ENCODE measurements around the gene ANKRD33B. TPM values are rescaled to one million over a fixed set of nuclear protein-coding genes. Genes with fewer than 3 reads are reported as not detected.

ANKRD33B gene
- polyA plus RNA-seq, 3 donors: 0.05 TPM; not detected in 2

DNA sequence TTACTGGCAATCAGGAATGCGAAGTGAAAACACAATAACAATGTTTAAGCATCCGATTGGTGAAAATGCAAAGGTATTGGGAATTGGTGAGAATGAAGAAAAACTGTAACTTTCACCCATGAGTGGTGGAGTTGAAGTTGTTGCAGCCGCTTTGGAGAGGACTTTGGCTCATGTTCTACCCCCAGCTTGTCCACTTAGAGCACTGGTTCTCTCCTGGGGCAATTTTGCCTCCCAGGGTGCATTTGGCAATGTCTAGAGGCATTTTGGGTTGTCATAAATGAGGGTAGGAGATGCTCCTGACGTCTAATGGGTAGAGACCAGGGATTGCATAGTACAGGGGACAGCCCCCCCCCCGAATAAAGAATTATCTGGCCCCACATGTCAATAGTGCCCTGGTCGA lies 46.2 kb downstream of the ANKRD33B start:
- peaks cover 0 to 4% (median 0%) of the 10 kb centered on the region in 7 donors for H3K9me3 Mint-ChIP-seq
- H4K20me1 ChIP-seq (ENCODE audit: insufficient read depth, low read length): no peaks in the 10 kb centered on the region
- H3K4me1 ChIP-seq (ENCODE audit: control insufficient read depth in 1 of 2, insufficient read depth in 2 of 2, low read length in 2 of 2): peaks cover 21 to 25% of the 10 kb centered on the region in 2 donors
- H3K36me3 ChIP-seq (replicated peaks in 1 of 2; ENCODE audit: control insufficient read depth in 1 of 2, insufficient read depth in 2 of 2, low read length in 2 of 2): no peaks in the 10 kb centered on the region
- H3K4me3 Mint-ChIP-seq: no peak overlapping the region
- no peak for DNase-seq
- H3K27ac ChIP-seq (ENCODE audit: low read depth in 1 of 2, low read length in 2 of 2): no peak overlapping the region
- H3K4me2 ChIP-seq (replicated peaks; ENCODE audit: extremely low read depth, low read length, poor library complexity, severe bottlenecking): no peak overlapping the region
- 82% methylated on average over 3 of the region's 6 CpGs for WGBS (ENCODE audit: insufficient coverage)
- intact Hi-C loops (cut with micrococcal nuclease): no loop called here
- peaks cover 0 to 2% (median 2%) of the 10 kb centered on the region in 3 donors for H3K27me3 Mint-ChIP-seq (ENCODE audit: low read depth in 3 of 3)
- H3K4me3 ChIP-seq (replicated peaks in 1 of 3; ENCODE audit: low read depth in 2 of 3, low read length in 3 of 3): no peak overlapping the region
- H3K27me3 ChIP-seq (ENCODE audit: control insufficient read depth in 2 of 2, insufficient read depth in 2 of 2, low read length in 2 of 2): no peaks in the 10 kb centered on the region
- no peak overlapping the region for H2AFZ ChIP-seq (ENCODE audit: insufficient read depth, low read depth, low read length, poor library complexity, severe bottlenecking)
- H3K9me3 ChIP-seq (replicated peaks in 1 of 2; ENCODE audit: control insufficient read depth in 1 of 2, insufficient read depth in 1 of 2, low read length in 2 of 2): no peaks in the 10 kb centered on the region
- H3K4me1 Mint-ChIP-seq: peaks cover 28% of the 10 kb centered on the region
- H3K36me3 Mint-ChIP-seq: peaks cover 0 to 4% of the 10 kb centered on the region in 2 donors
- H3K79me2 ChIP-seq (ENCODE audit: insufficient read depth, low read length): peaks cover 10% of the 10 kb centered on the region
- TF ChIP-seq, protein P1, sequence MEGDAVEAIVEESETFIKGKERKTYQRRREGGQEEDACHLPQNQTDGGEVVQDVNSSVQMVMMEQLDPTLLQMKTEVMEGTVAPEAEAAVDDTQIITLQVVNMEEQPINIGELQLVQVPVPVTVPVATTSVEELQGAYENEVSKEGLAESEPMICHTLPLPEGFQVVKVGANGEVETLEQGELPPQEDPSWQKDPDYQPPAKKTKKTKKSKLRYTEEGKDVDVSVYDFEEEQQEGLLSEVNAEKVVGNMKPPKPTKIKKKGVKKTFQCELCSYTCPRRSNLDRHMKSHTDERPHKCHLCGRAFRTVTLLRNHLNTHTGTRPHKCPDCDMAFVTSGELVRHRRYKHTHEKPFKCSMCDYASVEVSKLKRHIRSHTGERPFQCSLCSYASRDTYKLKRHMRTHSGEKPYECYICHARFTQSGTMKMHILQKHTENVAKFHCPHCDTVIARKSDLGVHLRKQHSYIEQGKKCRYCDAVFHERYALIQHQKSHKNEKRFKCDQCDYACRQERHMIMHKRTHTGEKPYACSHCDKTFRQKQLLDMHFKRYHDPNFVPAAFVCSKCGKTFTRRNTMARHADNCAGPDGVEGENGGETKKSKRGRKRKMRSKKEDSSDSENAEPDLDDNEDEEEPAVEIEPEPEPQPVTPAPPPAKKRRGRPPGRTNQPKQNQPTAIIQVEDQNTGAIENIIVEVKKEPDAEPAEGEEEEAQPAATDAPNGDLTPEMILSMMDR (IDR thresholded peaks at IDR 0.05): no peak
- H3K9ac ChIP-seq (ENCODE audit: insufficient read depth, low read length, poor library complexity, severe bottlenecking): no peak overlapping the region
- H3K27ac Mint-ChIP-seq: no peak overlapping the region

DNA sequence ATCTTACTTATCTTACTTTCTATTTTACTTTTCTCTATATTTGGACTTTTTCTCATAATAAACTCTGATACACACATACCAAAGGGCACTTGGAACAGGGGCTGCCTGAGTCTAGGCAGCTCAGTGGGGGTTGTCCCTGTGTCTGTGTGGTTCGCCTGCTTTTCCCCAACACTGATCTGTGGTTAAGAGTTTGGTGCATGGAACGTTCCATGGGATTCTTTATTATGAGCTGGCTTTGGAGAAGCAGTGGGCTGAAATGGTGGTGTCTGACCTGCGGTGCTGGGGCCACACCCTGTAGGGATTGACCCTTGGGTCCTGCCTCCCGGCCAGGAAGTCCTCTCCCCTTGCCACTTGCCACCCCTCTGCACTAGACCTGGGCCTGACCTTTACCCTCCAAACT lies 47.4 kb downstream of the ANKRD33B start:
- H3K27ac Mint-ChIP-seq: no peak overlapping the region
- intact Hi-C loops (cut with micrococcal nuclease): no loop called here
- DNase-seq: no peak
- TF ChIP-seq, protein P1 (IDR thresholded peaks at IDR 0.05): no peak
- H3K9ac ChIP-seq (ENCODE audit: insufficient read depth, low read length, poor library complexity, severe bottlenecking): no peak overlapping the region
- no peaks in the 10 kb centered on the region for H4K20me1 ChIP-seq (ENCODE audit: insufficient read depth, low read length)
- WGBS (ENCODE audit: insufficient coverage): 100% methylated on average over 1 of the region's 4 CpGs
- H3K4me3 Mint-ChIP-seq: no peak overlapping the region
- H3K9me3 ChIP-seq (replicated peaks in 1 of 2; ENCODE audit: control insufficient read depth in 1 of 2, insufficient read depth in 1 of 2, low read length in 2 of 2): no peaks in the 10 kb centered on the region
- peaks cover 0 to 2% (median 2%) of the 10 kb centered on the region in 3 donors for H3K27me3 Mint-ChIP-seq (ENCODE audit: low read depth in 3 of 3)
- H3K4me1 ChIP-seq (ENCODE audit: control insufficient read depth in 1 of 2, insufficient read depth in 2 of 2, low read length in 2 of 2): peaks cover 21 to 23% of the 10 kb centered on the region in 2 donors
- peaks cover 21% of the 10 kb centered on the region for H3K4me1 Mint-ChIP-seq
- peaks cover 0 to 4% (median 0%) of the 10 kb centered on the region in 7 donors for H3K9me3 Mint-ChIP-seq
- no peaks in the 10 kb centered on the region for H3K27me3 ChIP-seq (ENCODE audit: control insufficient read depth in 2 of 2, insufficient read depth in 2 of 2, low read length in 2 of 2)
- H3K4me3 ChIP-seq (replicated peaks in 1 of 3; ENCODE audit: low read depth in 2 of 3, low read length in 3 of 3): no peak overlapping the region
- peaks cover 10% of the 10 kb centered on the region for H3K79me2 ChIP-seq (ENCODE audit: insufficient read depth, low read length)
- H3K36me3 ChIP-seq (replicated peaks in 1 of 2; ENCODE audit: control insufficient read depth in 1 of 2, insufficient read depth in 2 of 2, low read length in 2 of 2): no peaks in the 10 kb centered on the region
- peaks cover 0 to 4% of the 10 kb centered on the region in 2 donors for H3K36me3 Mint-ChIP-seq
- no peak overlapping the region for H3K4me2 ChIP-seq (replicated peaks; ENCODE audit: extremely low read depth, low read length, poor library complexity, severe bottlenecking)
- H3K27ac ChIP-seq (ENCODE audit: low read depth in 1 of 2, low read length in 2 of 2): no peak overlapping the region
- no peak overlapping the region for H2AFZ ChIP-seq (ENCODE audit: insufficient read depth, low read depth, low read length, poor library complexity, severe bottlenecking)

Data from CD14-positive monocyte (primary cell).